GM12892 (cell line): ENCODE measurements around the gene PTPRH.

Experiments
- POLR2A ChIP-seq: IDR thresholded peaks from 2 replicates; pipeline ENCODE4 v1.6.1; 2011; ENCODE audit warnings: low read depth, low read length, control low read depth
- POLR2AphosphoS5 ChIP-seq: IDR thresholded peaks from 2 replicates; pipeline ENCODE4 v1.6.1; 2011; ENCODE audit warnings: low read depth, low read length, control low read depth
- TAF1 ChIP-seq: IDR thresholded peaks from 2 replicates; pipeline ENCODE4 v1.6.1; 2011; ENCODE audit warnings: low read depth, mild to moderate bottlenecking, control low read depth, low read length, borderline replicate concordance

GRCh38 chr19:55206664-55207500, 2.4 kb downstream of the PTPRH start:
- TF ChIP-seq POLR2AphosphoS5 (no peak), POLR2A (no peak), TAF1 (no peak)
